IPS-20b (cell line): ENCODE measurements around the gene SRGAP3.
A peak's percentile ranks its signal among the peaks of the same experiment; 100 is the strongest.

ENCODE experiments used
- H3K27ac ChIP-seq: one replicate; pipeline ENCODE4 v1.5.1; 2013; ENCODE audit warnings: low read length
- H3K27me3 ChIP-seq: 2 replicates; pipeline ENCODE4 v1.6.1; 2013; ENCODE audit warnings: mild to moderate bottlenecking, low read length, inconsistent platforms; ENCODE audit not compliant: insufficient read depth
- H3K36me3 ChIP-seq: 2 replicates; pipeline ENCODE4 v1.6.1; 2013; ENCODE audit warnings: low read depth, mild to moderate bottlenecking, inconsistent platforms, low read length, moderate library complexity; ENCODE audit not compliant: insufficient read depth
- H3K4me1 ChIP-seq: 2 replicates; pipeline ENCODE4 v1.6.1; 2013; ENCODE audit warnings: mild to moderate bottlenecking, control low read depth, inconsistent platforms, low read length, moderate library complexity; ENCODE audit not compliant: insufficient read depth
- H3K4me3 ChIP-seq: 2 replicates; pipeline ENCODE4 v1.5.1; 2013; ENCODE audit warnings: mild to moderate bottlenecking, low read length, inconsistent platforms
- H3K9ac ChIP-seq: 2 replicates; pipeline ENCODE4 v1.6.1; 2013; ENCODE audit warnings: low read depth, mild to moderate bottlenecking, inconsistent platforms, low read length, moderate library complexity
- H3K9me3 ChIP-seq: 2 replicates; pipeline ENCODE4 v1.6.1; 2013; ENCODE audit warnings: mild to moderate bottlenecking, low read depth, low read length, inconsistent platforms; ENCODE audit not compliant: insufficient read depth

The SRGAP3 gene

GRCh38 chr3:8992199-8992598 lies 257.2 kb downstream of the SRGAP3 start:
- Histone ChIP-seq H3K27ac (no peak overlapping the region), H3K27me3 (no peaks in the 10 kb centered on the region), H3K4me3 (no peak overlapping the region), H3K36me3 (no peaks in the 10 kb centered on the region), H3K9ac (no peak overlapping the region), H3K4me1 (peaks cover 3% of the 10 kb centered on the region; the same call in 1 of the 2 replicates), H3K9me3 (no peaks in the 10 kb centered on the region)

- Histone ChIP-seq H3K36me3 (no peaks in the 10 kb centered on the region), H3K27me3 (no peaks in the 10 kb centered on the region), H3K27ac (no peak overlapping the region)
Measured at GRCh38 chr3:8990266-8991215, 258.9 kb downstream of the SRGAP3 start.

GRCh38 chr3:8988791-8989558 lies 260.5 kb downstream of the SRGAP3 start:
- H3K36me3 ChIP-seq, result no peaks in the 10 kb centered on the region
- no peak overlapping the region for H3K4me3 ChIP-seq
- H3K27me3 ChIP-seq, result no peaks in the 10 kb centered on the region
- H3K9me3 ChIP-seq, result no peaks in the 10 kb centered on the region
- no peak overlapping the region for H3K27ac ChIP-seq
- peaks cover 3% of the 10 kb centered on the region; the same call in 1 of the 2 replicates for H3K4me1 ChIP-seq
- no peak overlapping the region for H3K9ac ChIP-seq

More at GRCh38 chr3:8990266-8991215, 258.9 kb downstream of the SRGAP3 start:
- H3K9me3 ChIP-seq, result no peaks in the 10 kb centered on the region
- no peak overlapping the region for H3K4me3 ChIP-seq
- peaks cover 3% of the 10 kb centered on the region; the same call in 1 of the 2 replicates for H3K4me1 ChIP-seq
- H3K9ac ChIP-seq, result no peak overlapping the region

GRCh38 chr3:8988384-8988655 lies 261.1 kb downstream of the SRGAP3 start:
- no peaks in the 10 kb centered on the region for H3K9me3 ChIP-seq
- H3K27me3 ChIP-seq, result no peaks in the 10 kb centered on the region
- no peak overlapping the region for H3K9ac ChIP-seq
- no peak overlapping the region for H3K4me3 ChIP-seq
- H3K27ac ChIP-seq, result no peak overlapping the region
- peaks cover 3% of the 10 kb centered on the region; the same call in 1 of the 2 replicates for H3K4me1 ChIP-seq
- no peaks in the 10 kb centered on the region for H3K36me3 ChIP-seq

GRCh38 chr3:8987645-8988383 lies 261.6 kb downstream of the SRGAP3 start:
- Histone ChIP-seq H3K9me3 (no peaks in the 10 kb centered on the region), H3K9ac (no peak overlapping the region), H3K27me3 (no peaks in the 10 kb centered on the region), H3K4me3 (peak overlapping the region; percentile 54; the same call in 1 of the 2 replicates), H3K27ac (no peak overlapping the region), H3K36me3 (no peaks in the 10 kb centered on the region), H3K4me1 (peaks cover 1% of the 10 kb centered on the region; the same call in 1 of the 2 replicates)

- Histone ChIP-seq H3K9me3 (no peaks in the 10 kb centered on the region), H3K27me3 (no peaks in the 10 kb centered on the region), H3K4me3 (no peak overlapping the region), H3K36me3 (no peaks in the 10 kb centered on the region), H3K9ac (no peak overlapping the region), H3K27ac (no peak overlapping the region), H3K4me1 (no peaks in the 10 kb centered on the region; the same call in 1 of the 2 replicates)
Measured at GRCh38 chr3:8987226-8987625, 262.2 kb downstream of the SRGAP3 start.

GRCh38 chr3:8986741-8987140 lies 262.7 kb downstream of the SRGAP3 start:
- Histone ChIP-seq H3K27me3 (no peaks in the 10 kb centered on the region), H3K36me3 (no peaks in the 10 kb centered on the region), H3K4me1 (no peaks in the 10 kb centered on the region), H3K9ac (no peak overlapping the region), H3K4me3 (no peak overlapping the region), H3K27ac (no peak overlapping the region), H3K9me3 (no peaks in the 10 kb centered on the region)

GRCh38 chr3:8985876-8986275 lies 263.6 kb downstream of the SRGAP3 start:
- Histone ChIP-seq H3K4me1 (no peaks in the 10 kb centered on the region), H3K4me3 (no peak overlapping the region), H3K9me3 (no peaks in the 10 kb centered on the region), H3K27me3 (no peaks in the 10 kb centered on the region), H3K27ac (no peak overlapping the region), H3K9ac (no peak overlapping the region), H3K36me3 (no peaks in the 10 kb centered on the region)

- Histone ChIP-seq H3K27me3 (no peaks in the 10 kb centered on the region), H3K4me3 (no peak overlapping the region), H3K27ac (no peak overlapping the region), H3K9me3 (no peaks in the 10 kb centered on the region), H3K4me1 (no peaks in the 10 kb centered on the region), H3K36me3 (no peaks in the 10 kb centered on the region), H3K9ac (no peak overlapping the region)
Measured at GRCh38 chr3:8985411-8985831, 264.0 kb downstream of the SRGAP3 start.

- no peaks in the 10 kb centered on the region for H3K36me3 ChIP-seq
- H3K4me3 ChIP-seq, result no peak overlapping the region
- H3K9ac ChIP-seq, result no peak overlapping the region
- H3K27me3 ChIP-seq, result no peaks in the 10 kb centered on the region
- H3K4me1 ChIP-seq, result no peaks in the 10 kb centered on the region
- H3K9me3 ChIP-seq, result no peaks in the 10 kb centered on the region
- H3K27ac ChIP-seq, result no peak overlapping the region
Measured at GRCh38 chr3:8984526-8984925, 264.9 kb downstream of the SRGAP3 start.

GRCh38 chr3:8984081-8984480 lies 265.4 kb downstream of the SRGAP3 start:
- no peaks in the 10 kb centered on the region for H3K9me3 ChIP-seq
- no peaks in the 10 kb centered on the region for H3K4me1 ChIP-seq
- no peaks in the 10 kb centered on the region for H3K36me3 ChIP-seq
- H3K27me3 ChIP-seq, result no peaks in the 10 kb centered on the region
- no peak overlapping the region for H3K9ac ChIP-seq
- no peak overlapping the region for H3K4me3 ChIP-seq
- H3K27ac ChIP-seq, result no peak overlapping the region
